ENCODE measurements around the gene S100Z. TPM values are rescaled to one million over a fixed set of nuclear protein-coding genes. Genes with fewer than 3 reads are reported as not detected.

The S100Z gene
- total and polyA plus RNA-seq, 9 of the 15 experiments (the other 6 are each of a cell fraction or from before 2014, with no cell fraction given) = 0.15 to 0.42 (median 0.20) TPM; not detected in 6

DNA sequence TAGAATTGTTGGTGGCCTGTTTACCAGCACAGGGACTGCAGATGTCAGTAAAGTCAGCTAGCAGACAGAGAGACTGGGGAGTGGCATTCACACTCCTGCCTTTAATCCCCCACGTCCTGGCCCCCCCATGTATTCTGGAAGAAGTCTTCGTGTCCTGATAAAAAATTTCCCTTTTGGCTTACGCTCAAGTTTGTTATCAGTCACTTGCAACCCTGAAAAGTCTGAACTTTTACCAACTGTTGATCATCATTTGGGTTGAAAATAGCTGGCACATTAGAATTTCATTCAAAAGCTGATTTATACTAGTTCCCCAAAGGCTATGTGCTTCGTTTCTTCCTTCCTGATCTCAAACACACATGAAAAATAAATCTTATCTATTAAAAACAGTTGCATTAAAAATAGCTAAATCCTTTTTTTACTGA lies 97.3 kb downstream of the S100Z start (continued):
- TF ChIP-seq PATZ1 (CRISPR knock-in tag; IDR thresholded peaks at IDR 0.05; ENCODE audit: borderline replicate concordance) (no peak), ZNF41 (CRISPR knock-in tag; conservative IDR thresholded peaks at IDR 0.05) (no peak), ZBTB7A (IDR thresholded peaks at IDR 0.05; ENCODE audit: borderline replicate concordance, control insufficient read depth, low read depth, low read length) (no peak; the same call in 1 of the 2 replicates), TAF9B (IDR thresholded peaks at IDR 0.05; ENCODE audit: partially characterized antibody) (no peak), ZBTB49 (CRISPR knock-in tag; IDR thresholded peaks at IDR 0.05; ENCODE audit: borderline replicate concordance) (no peak), TRIM24 (IDR thresholded peaks at IDR 0.05) (peak; percentile 59 to 73; a peak in 3 of 4 replicates), GABPB1 (CRISPR knock-in tag; IDR thresholded peaks at IDR 0.05) (no peak), CTCFL (IDR thresholded peaks at IDR 0.05; ENCODE audit: borderline replicate concordance, insufficient read depth, low read depth, low read length, poor library complexity, severe bottlenecking) (no peak), STAT5B (CRISPR knock-in tag; IDR thresholded peaks at IDR 0.05) (no peak), ZBTB17 (CRISPR knock-in tag; IDR thresholded peaks at IDR 0.05) (no peak), CTBP1 (IDR thresholded peaks at IDR 0.05; ENCODE audit: borderline replicate concordance) (peak; percentile 15; the same call in 1 of the 2 replicates), ZFP30 (CRISPR knock-in tag; IDR thresholded peaks at IDR 0.05; ENCODE audit: borderline replicate concordance) (no peak), DDX20 (tag; IDR thresholded peaks at IDR 0.05; ENCODE audit: low read depth) (no peak), FOXK1 (CRISPR knock-in tag; IDR thresholded peaks at IDR 0.05; ENCODE audit: borderline replicate concordance) (no peak), ZNF280A (IDR thresholded peaks at IDR 0.05; ENCODE audit: low read depth, partially characterized antibody) (no peak), HLTF (IDR thresholded peaks at IDR 0.05) (no peak)
- TF ChIP-seq, protein P1, sequence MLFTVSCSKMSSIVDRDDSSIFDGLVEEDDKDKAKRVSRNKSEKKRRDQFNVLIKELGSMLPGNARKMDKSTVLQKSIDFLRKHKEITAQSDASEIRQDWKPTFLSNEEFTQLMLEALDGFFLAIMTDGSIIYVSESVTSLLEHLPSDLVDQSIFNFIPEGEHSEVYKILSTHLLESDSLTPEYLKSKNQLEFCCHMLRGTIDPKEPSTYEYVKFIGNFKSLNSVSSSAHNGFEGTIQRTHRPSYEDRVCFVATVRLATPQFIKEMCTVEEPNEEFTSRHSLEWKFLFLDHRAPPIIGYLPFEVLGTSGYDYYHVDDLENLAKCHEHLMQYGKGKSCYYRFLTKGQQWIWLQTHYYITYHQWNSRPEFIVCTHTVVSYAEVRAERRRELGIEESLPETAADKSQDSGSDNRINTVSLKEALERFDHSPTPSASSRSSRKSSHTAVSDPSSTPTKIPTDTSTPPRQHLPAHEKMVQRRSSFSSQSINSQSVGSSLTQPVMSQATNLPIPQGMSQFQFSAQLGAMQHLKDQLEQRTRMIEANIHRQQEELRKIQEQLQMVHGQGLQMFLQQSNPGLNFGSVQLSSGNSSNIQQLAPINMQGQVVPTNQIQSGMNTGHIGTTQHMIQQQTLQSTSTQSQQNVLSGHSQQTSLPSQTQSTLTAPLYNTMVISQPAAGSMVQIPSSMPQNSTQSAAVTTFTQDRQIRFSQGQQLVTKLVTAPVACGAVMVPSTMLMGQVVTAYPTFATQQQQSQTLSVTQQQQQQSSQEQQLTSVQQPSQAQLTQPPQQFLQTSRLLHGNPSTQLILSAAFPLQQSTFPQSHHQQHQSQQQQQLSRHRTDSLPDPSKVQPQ (CRISPR knock-in tag; IDR thresholded peaks at IDR 0.05; ENCODE audit: borderline replicate concordance) = no peak
